K562 (cell line): ENCODE measurements around the gene EPHX1. TPM values are rescaled to one million over a fixed set of nuclear protein-coding genes. Genes with fewer than 3 reads are reported as not detected.

Source experiments
- ATF3 ChIP-seq, 2 experiments: fragments of 450-650 bp in 1 of 2; sonication (generic) in 1 of 2; formaldehyde crosslinking in 1 of 2; IDR thresholded peaks in 1 of 2; conservative IDR thresholded peaks in 1 of 2; 2 replicates each; pipeline versions ENCODE4 v1.6.1 to v1.8.1; 2016 to 2023; ENCODE audit warnings: mild to moderate bottlenecking in 2 of 2, moderate library complexity in 2 of 2, inconsistent platforms in 1 of 2, missing genetic modification reagents in 1 of 2
- CHD2 ChIP-seq: IDR thresholded peaks from 2 replicates; pipeline ENCODE4 v1.6.1; 2011; ENCODE audit warnings: low read depth, low read length
- COPS2 ChIP-seq: fragments of 450-650 bp; conservative IDR thresholded peaks from 2 replicates; pipeline ENCODE4 v1.6.1; 2016; ENCODE audit warnings: mild to moderate bottlenecking, moderate library complexity
- ETS2 ChIP-seq: IDR thresholded peaks from 2 replicates; pipeline ENCODE4 v1.6.1; 2016; ENCODE audit warnings: borderline replicate concordance, missing genetic modification characterization, mild to moderate bottlenecking, moderate library complexity, missing compliant biosample characterization; ENCODE audit not compliant: poor library complexity, severe bottlenecking
- HDAC3 ChIP-seq: fragments of 450-650 bp; IDR thresholded peaks from 2 replicates; pipeline ENCODE4 v1.6.1; 2018; ENCODE audit warnings: borderline replicate concordance, mild to moderate bottlenecking, moderate library complexity; ENCODE audit not compliant: partially characterized antibody
- JUN ChIP-seq, 2 experiments: sonication (generic) in 1 of 2; formaldehyde crosslinking in 1 of 2; IDR thresholded peaks; 2 replicates each; pipeline versions ENCODE4 v1.6.1 to v1.8.0; 2012 to 2022; ENCODE audit warnings: borderline replicate concordance in 2 of 2, mild to moderate bottlenecking in 2 of 2, improper control_type of control experiment in 1 of 2, low read depth in 1 of 2, low read length in 1 of 2, missing genetic modification reagents in 1 of 2
- KDM2B ChIP-seq: fragments of 250-450 bp; sonication (Bioruptor Pico); IDR thresholded peaks from 2 replicates; pipeline ENCODE4 v1.8.0; 2021; ENCODE audit warnings: mild to moderate bottlenecking, moderate library complexity
- KLF13 ChIP-seq: fragments of 450-650 bp; IDR thresholded peaks from 2 replicates; pipeline ENCODE4 v1.6.1; 2016; ENCODE audit warnings: missing genetic modification characterization, low read depth, mild to moderate bottlenecking, missing compliant biosample characterization, moderate library complexity, borderline replicate concordance
- MEF2D ChIP-seq: conservative IDR thresholded peaks from 2 replicates; pipeline ENCODE4 v1.6.1; 2016; ENCODE audit warnings: low read depth, missing genetic modification characterization, missing compliant biosample characterization
- NR2F6 ChIP-seq: fragments of 450-650 bp; formaldehyde crosslinking; IDR thresholded peaks from 2 replicates; pipeline ENCODE4 v1.4.0; 2020; ENCODE audit warnings: mild to moderate bottlenecking
- POLR2AphosphoS5 ChIP-seq: IDR thresholded peaks from 2 replicates; pipeline ENCODE4 v1.6.1; 2011; ENCODE audit warnings: mild to moderate bottlenecking, low read depth, low read length, moderate library complexity; ENCODE audit not compliant: control insufficient read depth, insufficient read depth
- RCOR1 ChIP-seq, 2 experiments: IDR thresholded peaks; 2 replicates each; pipeline ENCODE4 v1.6.1; 2012; ENCODE audit warnings: low read depth in 2 of 2, low read length in 2 of 2, borderline replicate concordance in 1 of 2, improper control_type of control experiment in 1 of 2
- TAL1 ChIP-seq: fragments of 450-650 bp; IDR thresholded peaks from 2 replicates; pipeline ENCODE4 v1.6.1; 2016; ENCODE audit warnings: mild to moderate bottlenecking
- TRIM24 ChIP-seq, 2 experiments: fragments of 450-650 bp; IDR thresholded peaks; 2 replicates each; pipeline ENCODE4 v1.6.1; 2016
- ZBTB43 ChIP-seq: sonication (generic); formaldehyde crosslinking; IDR thresholded peaks from 2 replicates; pipeline ENCODE4 v1.8.0; 2023; ENCODE audit warnings: mild to moderate bottlenecking, missing genetic modification reagents
- polyA plus RNA-seq, 8 experiments: library from polyadenylated mRNA; depleted of rRNA in 4 of 8; stranded (reverse) in 5 of 8; unstranded in 3 of 8; fragments of >200 nt; fragmentation: Nextera tagmentation in 2 of 8; fragmentation: Illumina TruSeq in 1 of 8; extraction: Ambion mirVana in 2 of 8; extraction: Trizol in 1 of 8; gene quantifications; 2 replicates each; pipeline versions ENCODE4 v1.2.1 to v1.2.3, GENCODE V29; 2011 to 2014; ENCODE audit warnings: inconsistent platforms in 1 of 8, missing spikeins in 1 of 8
- total RNA-seq, 7 experiments: library from RNA; depleted of rRNA in 6 of 7; stranded (reverse); fragments of >200 nt in 6 of 7; fragmentation: Illumina TruSeq in 2 of 7; extraction: Trizol in 2 of 7; gene quantifications; 2 replicates each; pipeline versions ENCODE4 v1.2.1 to v1.2.3, GENCODE V29; 2011 to 2021; ENCODE audit warnings: low replicate concordance in 1 of 7

Gene EPHX1
- total and polyA plus RNA-seq, 9 of the 15 experiments (the other 6 are each of a cell fraction or from before 2014, with no cell fraction given) = 0.21 to 27.0 (median 6.7) TPM

- no peak for TF ChIP-seq MEF2D
- no peak; a peak in 1 of 4 replicates for TF ChIP-seq TRIM24 (IDR thresholded peaks at IDR 0.05)
- peak; percentile 22; the same call in 1 of the 2 replicates for TF ChIP-seq KLF13 (tag)
- TF ChIP-seq JUN (IDR thresholded peaks at IDR 0.05; ENCODE audit: borderline replicate concordance, low read depth, low read length) = no peak
- no peak for TF ChIP-seq JUN (CRISPR knock-in tag; IDR thresholded peaks at IDR 0.05; ENCODE audit: borderline replicate concordance)
- no peak for TF ChIP-seq HDAC3
- TF ChIP-seq TAL1 = no peak
- no peak for TF ChIP-seq ATF3 (IDR thresholded peaks at IDR 0.05)
- TF ChIP-seq ATF3 (CRISPR knock-in tag; conservative IDR thresholded peaks at IDR 0.05) = no peak
- TF ChIP-seq KDM2B (CRISPR knock-in tag) = no peak
- no peak for TF ChIP-seq POLR2AphosphoS5
- TF ChIP-seq COPS2 = no peak
- TF ChIP-seq ETS2 (tag) = no peak
- TF ChIP-seq CHD2 = no peak
- TF ChIP-seq RCOR1 (IDR thresholded peaks at IDR 0.05; ENCODE audit: borderline replicate concordance in 1 of 2, low read depth in 2 of 2, low read length in 2 of 2) = no peak; a peak in 1 of 4 replicates
- no peak for TF ChIP-seq NR2F6 (CRISPR knock-in tag)
- no peak for TF ChIP-seq ZBTB43 (CRISPR knock-in tag)
These were observed 3.5 kb downstream of the EPHX1 start (continued) for GRCh38 chr1:225813214-225813964.
